ENCODE measurements around the gene GDI2. TPM values are rescaled to one million over a fixed set of nuclear protein-coding genes. Genes with fewer than 3 reads are reported as not detected.
A peak's percentile ranks its signal among the peaks of the same experiment; 100 is the strongest.

GDI2 gene
- total RNA-seq, result 93.2 TPM
- long read RNA-seq, transcript GDI2-203 (11 exons, 2,412 nt), result major isoform, 187 of 199 reads
- long read RNA-seq, partial matches to known transcripts, result 3 of 199 reads
- long read RNA-seq, other reads (novel, unspliced or antisense), result 7 of 199 reads

DNA sequence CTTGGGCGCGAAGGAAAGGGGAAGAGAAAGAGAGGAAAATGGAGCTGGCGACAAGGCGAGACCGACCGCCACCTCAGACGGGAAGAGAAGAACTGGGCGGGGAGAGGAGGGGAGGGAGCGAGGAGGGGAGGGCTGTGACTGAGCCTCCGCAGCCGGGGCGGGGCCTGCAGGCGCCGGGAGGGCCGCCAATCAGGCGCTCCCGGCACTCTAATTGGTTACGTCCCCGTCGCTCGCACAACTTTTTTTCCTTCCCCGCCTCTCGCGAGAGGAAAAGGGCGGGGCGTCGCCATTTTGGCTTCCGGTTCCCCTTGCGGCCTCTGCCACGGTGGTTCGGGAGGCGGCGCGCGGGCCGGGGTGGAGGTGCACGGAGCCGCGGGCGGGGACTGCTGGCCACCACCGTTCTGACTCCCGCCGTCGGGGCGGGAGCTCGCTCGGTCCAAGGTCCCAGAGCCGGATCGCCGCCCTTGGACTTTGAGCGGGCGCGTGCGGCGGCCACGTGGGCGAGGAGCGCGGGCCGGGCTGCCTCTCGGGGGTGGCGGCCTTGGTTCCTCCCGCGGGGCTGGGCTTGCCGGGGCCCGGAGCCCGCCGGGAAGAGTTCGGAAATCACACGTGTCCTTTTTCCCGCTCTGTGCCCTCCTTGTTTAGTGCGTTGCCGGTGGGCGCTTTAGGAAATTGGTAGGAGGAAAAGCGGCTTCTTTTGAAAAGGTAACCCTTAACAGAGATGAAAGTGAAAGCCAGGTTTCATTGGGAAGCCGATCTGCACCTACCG lies at the start of gene GDI2:
GDI2 (minus strand) TSS at position 94 of the 769 bp plus-strand sequence. CDS start 176 bp downstream, outside the sequence.
- peaks cover 59% of the 10 kb centered on the region for H3K4me1 ChIP-seq
- no peaks in the 10 kb centered on the region for H3K9me3 ChIP-seq (replicated peaks)
- H3K4me3 ChIP-seq, result peak within 1 kb of the TSS; percentile 96
- DNase-seq, result peak; percentile 96
- no peaks in the 10 kb centered on the region for H3K27me3 ChIP-seq (ENCODE audit: low read depth)
- H3K27ac ChIP-seq (replicated peaks), result peak within 1 kb of the TSS; percentile 98
- intact Hi-C loops (cut with micrococcal nuclease), result no loop called here
- H3K36me3 ChIP-seq, result no peaks in the 10 kb centered on the region
- TF ChIP-seq CTCF (IDR thresholded peaks at IDR 0.05; ENCODE audit: borderline replicate concordance), result no peak

- Histone ChIP-seq H3K4me1 (no peaks in the 10 kb centered on the region), H3K27me3 (ENCODE audit: low read depth) (no peaks in the 10 kb centered on the region), H3K36me3 (peaks cover 6% of the 10 kb centered on the region), H3K27ac (replicated peaks) (no peak overlapping the region), H3K4me3 (no peak overlapping the region), H3K9me3 (replicated peaks) (no peaks in the 10 kb centered on the region)
- intact Hi-C loops (cut with micrococcal nuclease), result no loop called here
- no peak for DNase-seq
- TF ChIP-seq CTCF (IDR thresholded peaks at IDR 0.05; ENCODE audit: borderline replicate concordance), result no peak
Observed at GRCh38 chr10:5862360-5862961, 49.2 kb upstream of the GDI2 start.

DNA sequence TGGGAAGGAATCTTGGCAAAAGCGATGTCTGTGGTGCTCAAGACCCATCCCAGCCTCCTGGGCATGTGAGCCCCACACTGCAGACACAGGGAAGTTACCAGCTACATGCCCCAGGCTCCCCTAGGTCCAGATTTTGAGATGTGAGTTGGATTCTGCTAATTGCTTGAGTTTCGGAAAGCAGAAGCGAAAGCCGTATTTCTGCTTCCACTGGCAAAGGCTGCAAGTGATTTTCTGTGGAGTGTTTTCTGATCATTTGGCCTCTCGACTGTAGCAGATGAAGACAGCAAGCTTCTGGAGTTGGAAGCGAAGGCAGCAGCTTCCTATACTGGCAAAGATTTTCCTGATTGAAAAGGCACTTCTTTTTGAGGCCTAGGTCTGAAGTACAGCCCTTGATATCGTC lies 46.8 kb upstream of the GDI2 start:
- Histone ChIP-seq H3K27ac (replicated peaks) (no peak overlapping the region), H3K36me3 (peaks cover 6% of the 10 kb centered on the region), H3K27me3 (ENCODE audit: low read depth) (no peaks in the 10 kb centered on the region), H3K9me3 (replicated peaks) (no peaks in the 10 kb centered on the region), H3K4me3 (no peak overlapping the region), H3K4me1 (no peaks in the 10 kb centered on the region)
- no peak for TF ChIP-seq CTCF (IDR thresholded peaks at IDR 0.05; ENCODE audit: borderline replicate concordance)
- no peak for DNase-seq
- intact Hi-C loops (cut with micrococcal nuclease), result no loop called here

- H3K9me3 ChIP-seq (replicated peaks), result no peaks in the 10 kb centered on the region
- H3K4me3 ChIP-seq, result no peak overlapping the region
- H3K36me3 ChIP-seq, result peaks cover 6% of the 10 kb centered on the region
- no peak overlapping the region for H3K27ac ChIP-seq (replicated peaks)
- no peaks in the 10 kb centered on the region for H3K27me3 ChIP-seq (ENCODE audit: low read depth)
- no peaks in the 10 kb centered on the region for H3K4me1 ChIP-seq
- DNase-seq, result no peak
- intact Hi-C loops (cut with micrococcal nuclease), result no loop called here
- TF ChIP-seq CTCF (IDR thresholded peaks at IDR 0.05; ENCODE audit: borderline replicate concordance), result no peak
Observed at GRCh38 chr10:5858811-5859210, 45.6 kb upstream of the GDI2 start.

DNA sequence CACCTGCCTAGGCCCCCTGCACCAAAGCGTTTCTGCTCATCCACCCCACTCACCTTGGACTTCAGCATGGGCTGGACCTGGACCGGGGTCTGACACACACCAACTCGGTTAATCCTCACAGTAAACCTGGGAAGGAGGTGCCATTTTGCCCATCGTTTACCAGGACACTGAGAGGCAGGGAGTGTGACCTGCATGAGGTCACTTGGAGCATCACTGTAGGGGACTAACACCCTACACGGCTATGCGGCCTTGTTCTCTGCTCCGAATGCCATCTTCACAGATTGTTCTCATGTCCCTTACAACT lies 43.4 kb upstream of the GDI2 start:
- TF ChIP-seq CTCF (IDR thresholded peaks at IDR 0.05; ENCODE audit: borderline replicate concordance), result no peak
- no peaks in the 10 kb centered on the region for H3K27me3 ChIP-seq (ENCODE audit: low read depth)
- no peaks in the 10 kb centered on the region for H3K4me1 ChIP-seq
- intact Hi-C loops (cut with micrococcal nuclease), result no loop called here
- H3K27ac ChIP-seq (replicated peaks), result no peak overlapping the region
- no peaks in the 10 kb centered on the region for H3K36me3 ChIP-seq
- H3K9me3 ChIP-seq (replicated peaks), result no peaks in the 10 kb centered on the region
- no peak for DNase-seq
- no peak overlapping the region for H3K4me3 ChIP-seq
